BLaER1 treated with 17β-estradiol and CSF1 and Interleukin-3, amounts not matched to agents 10 nM and 100 nM (cell line): Measurements from ENCODE around the gene TDRD7.

Experiments
- H3K27ac ChIP-seq, 11 experiments: shearing (Covaris generic); formaldehyde crosslinking; 2 replicates each; pipeline ENCODE4 v1.8.1; 2022
- H3K27me3 ChIP-seq, 11 experiments: shearing (Covaris generic); formaldehyde crosslinking; 2 replicates each; pipeline ENCODE4 v1.8.1; 2022
- H3K36me3 ChIP-seq, 11 experiments: shearing (Covaris generic); formaldehyde crosslinking; 2 replicates each; pipeline ENCODE4 v1.8.1; 2022
- H3K4me1 ChIP-seq, 10 experiments: shearing (Covaris generic); formaldehyde crosslinking; 2 replicates each; pipeline ENCODE4 v1.8.1; 2022
- H3K4me2 ChIP-seq, 11 experiments: shearing (Covaris generic); formaldehyde crosslinking; 2 replicates each; pipeline ENCODE4 v1.8.1; 2022
- H3K4me3 ChIP-seq, 10 experiments: shearing (Covaris generic); formaldehyde crosslinking; 2 replicates each; pipeline ENCODE4 v1.8.1; 2022
- H3K9ac ChIP-seq, 11 experiments: shearing (Covaris generic); formaldehyde crosslinking; 2 replicates each; pipeline ENCODE4 v1.8.1; 2022
- H3K9me3 ChIP-seq, 11 experiments: shearing (Covaris generic); formaldehyde crosslinking; replicated peaks in 1 of 11; 2 replicates each; pipeline ENCODE4 v1.8.1; 2022
- H4K20me1 ChIP-seq, 11 experiments: shearing (Covaris generic); formaldehyde crosslinking; 2 replicates each; pipeline ENCODE4 v1.8.1; 2022
- Cebpa-rat ChIP-seq, 11 experiments: shearing (Covaris generic); IDR thresholded peaks; 2 replicates each; pipeline ENCODE4 v1.8.1; 2022

Gene TDRD7

DNA sequence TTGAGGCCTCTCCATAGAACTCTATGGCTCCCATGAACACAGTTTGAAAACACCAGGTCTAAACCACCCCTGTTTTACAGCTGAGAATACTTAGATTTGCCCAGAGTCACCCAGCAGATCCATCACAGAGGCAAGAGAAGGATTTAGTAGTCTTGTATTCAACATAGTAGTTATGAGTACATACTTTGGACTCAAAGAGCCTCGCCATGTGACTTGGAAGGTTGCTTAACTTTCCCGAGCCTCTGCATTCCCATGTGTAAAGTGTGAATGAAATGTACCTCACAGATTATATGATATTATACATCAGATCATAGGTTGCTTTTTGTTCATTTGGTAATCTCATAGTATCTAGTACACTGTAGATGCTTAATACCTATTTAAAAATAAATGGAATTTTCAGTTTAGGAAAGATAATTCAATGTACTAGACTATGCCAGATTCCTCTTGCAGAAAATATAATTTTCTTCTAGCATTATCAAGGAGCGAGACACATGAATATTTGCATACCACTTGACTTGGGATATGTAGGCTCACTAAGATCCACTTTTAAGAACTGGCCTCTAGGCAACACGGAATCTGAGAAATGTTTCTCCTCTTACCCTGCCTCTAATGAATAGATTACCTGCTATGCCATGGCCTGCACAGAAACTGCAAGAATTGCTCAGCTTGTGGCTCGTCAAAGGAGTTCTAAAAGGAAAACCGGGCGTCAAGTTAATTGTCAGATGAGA is 18.6 kb downstream of the TDRD7 start:
- Histone ChIP-seq H3K27ac (no peak overlapping the region), H3K27me3 (no peaks in the 10 kb centered on the region), H4K20me1 (peaks cover 0 to 36% (median 0%) of the 10 kb centered on the region in 11 experiments; a peak in 4 of 22 replicates), H3K36me3 (peaks cover 9 to 76% (median 44%) of the 10 kb centered on the region in 11 experiments), H3K4me2 (no peak overlapping the region), H3K9ac (no peak overlapping the region), H3K9me3 (no peaks in the 10 kb centered on the region), H3K4me3 (no peak overlapping the region), H3K4me1 (no peaks in the 10 kb centered on the region)
- no peak for TF ChIP-seq Cebpa-rat (IDR thresholded peaks at IDR 0.05)

DNA sequence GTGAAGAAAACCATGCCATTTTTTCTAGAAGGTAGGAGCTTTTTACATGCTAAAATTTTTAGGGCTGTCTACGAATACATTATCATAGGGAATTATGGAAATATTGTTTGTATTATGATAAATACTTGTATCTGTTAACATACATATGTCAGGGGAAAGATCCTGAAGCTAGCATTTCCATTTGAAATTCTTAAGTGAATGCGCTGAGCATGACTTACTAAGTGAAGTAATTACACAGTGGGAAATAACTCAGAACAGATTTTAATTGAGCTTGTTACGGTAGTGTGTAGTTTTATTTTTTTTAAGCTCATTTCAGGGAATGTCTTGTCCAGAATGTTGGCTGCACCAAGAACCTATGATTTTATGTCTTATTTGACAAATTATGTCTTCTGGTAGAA is 19.1 kb downstream of the TDRD7 start:
- Histone ChIP-seq H4K20me1 (peaks cover 0 to 30% (median 0%) of the 10 kb centered on the region in 11 experiments; a peak in 4 of 22 replicates), H3K4me2 (no peak overlapping the region), H3K27ac (no peak overlapping the region), H3K4me3 (no peak overlapping the region), H3K27me3 (no peaks in the 10 kb centered on the region), H3K4me1 (no peaks in the 10 kb centered on the region), H3K36me3 (peaks cover 9 to 76% (median 44%) of the 10 kb centered on the region in 11 experiments), H3K9ac (no peak overlapping the region), H3K9me3 (no peaks in the 10 kb centered on the region)
- no peak for TF ChIP-seq Cebpa-rat (IDR thresholded peaks at IDR 0.05)

DNA sequence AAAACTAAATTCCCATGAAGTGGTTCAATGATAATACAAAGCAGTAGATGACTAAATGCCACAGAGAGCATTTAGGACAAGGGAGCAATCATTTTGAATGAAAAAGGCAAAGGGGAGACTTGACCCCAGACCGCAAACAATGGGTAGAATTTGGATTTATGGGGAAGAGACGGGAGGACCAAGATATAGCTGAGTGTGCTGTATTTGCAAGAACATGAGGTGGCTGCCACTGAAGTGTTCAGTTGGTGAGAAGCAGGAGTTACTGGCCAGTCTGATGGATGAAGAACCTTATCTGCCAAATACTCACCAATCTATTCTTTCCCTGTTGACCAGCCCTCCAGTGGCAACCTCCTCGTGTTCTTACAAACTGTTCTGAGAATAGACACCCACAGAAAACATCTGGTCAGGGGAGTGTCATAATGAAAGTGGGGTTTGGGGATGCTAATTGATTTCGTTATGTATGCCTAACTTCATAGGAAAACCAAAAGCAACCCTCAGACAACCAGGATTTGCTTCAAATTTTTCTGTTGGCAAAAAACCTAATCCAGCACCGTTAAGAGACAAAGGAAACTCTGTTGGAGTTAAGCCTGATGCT is 19.8 kb downstream of the TDRD7 start:
- Histone ChIP-seq H3K4me2 (no peak overlapping the region), H3K4me1 (no peaks in the 10 kb centered on the region), H3K9me3 (no peaks in the 10 kb centered on the region), H3K9ac (no peak overlapping the region), H4K20me1 (peaks cover 0 to 24% (median 0%) of the 10 kb centered on the region in 11 experiments; a peak in 4 of 22 replicates), H3K36me3 (peaks cover 9 to 77% (median 44%) of the 10 kb centered on the region in 11 experiments), H3K27me3 (no peaks in the 10 kb centered on the region), H3K27ac (no peak overlapping the region), H3K4me3 (no peak overlapping the region)
- no peak for TF ChIP-seq Cebpa-rat (IDR thresholded peaks at IDR 0.05)

DNA sequence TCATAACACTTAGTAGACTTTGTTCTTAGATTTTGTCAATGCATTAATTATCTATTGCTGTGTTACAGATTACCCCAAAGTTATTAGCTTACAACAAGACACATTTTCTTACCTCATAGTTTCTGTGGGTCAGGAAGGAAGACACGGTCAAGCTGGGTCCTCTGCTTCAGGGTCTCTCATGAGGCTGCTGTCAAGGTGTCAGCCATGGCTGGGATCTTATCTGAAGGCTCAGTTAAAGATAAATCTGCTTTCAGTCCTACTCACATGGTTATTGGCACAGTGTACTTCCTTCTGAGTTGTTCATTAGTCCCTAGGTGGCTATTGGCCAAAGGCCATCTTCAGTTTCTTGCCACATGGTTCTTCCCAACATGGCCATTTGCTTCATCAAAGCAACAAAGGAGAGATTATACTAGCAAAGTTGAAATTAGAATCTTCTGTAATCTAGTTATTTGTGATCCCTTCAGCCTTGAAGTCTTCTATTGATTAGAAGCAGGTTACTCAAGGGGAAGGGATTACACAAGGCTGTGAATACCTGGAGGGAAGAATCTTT is 25.2 kb downstream of the TDRD7 start:
- no peaks in the 10 kb centered on the region for H3K27me3 ChIP-seq
- no peak overlapping the region for H3K4me2 ChIP-seq
- peaks cover 8 to 73% (median 16%) of the 10 kb centered on the region in 11 experiments; a peak in 17 of 22 replicates for H3K36me3 ChIP-seq
- no peaks in the 10 kb centered on the region for H4K20me1 ChIP-seq
- no peaks in the 10 kb centered on the region for H3K9me3 ChIP-seq
- TF ChIP-seq Cebpa-rat (IDR thresholded peaks at IDR 0.05): no peak
- H3K27ac ChIP-seq: no peak overlapping the region
- H3K9ac ChIP-seq: no peak overlapping the region
- H3K4me3 ChIP-seq: no peak overlapping the region
- no peaks in the 10 kb centered on the region for H3K4me1 ChIP-seq

DNA sequence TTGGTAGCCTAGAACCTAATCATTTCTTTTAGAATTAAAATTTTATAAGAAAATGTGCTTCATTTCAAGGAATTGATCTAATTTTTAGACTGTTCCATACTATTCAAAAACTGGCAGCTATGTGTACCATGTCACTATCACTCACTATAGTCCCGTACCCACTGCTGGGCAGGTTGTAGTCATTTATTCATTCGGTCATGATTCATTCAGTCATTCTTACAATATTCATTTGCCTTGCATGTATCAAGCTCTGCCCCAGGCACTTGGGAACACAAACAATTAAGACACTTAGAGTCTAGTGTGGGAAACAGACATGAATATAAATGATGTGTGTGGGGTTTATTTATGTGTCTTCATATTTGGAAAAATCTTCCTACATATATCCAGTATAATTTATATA is 26.4 kb downstream of the TDRD7 start:
- Histone ChIP-seq H4K20me1 (no peaks in the 10 kb centered on the region), H3K4me1 (no peaks in the 10 kb centered on the region), H3K27ac (no peak overlapping the region), H3K27me3 (no peaks in the 10 kb centered on the region), H3K9ac (no peak overlapping the region), H3K9me3 (no peaks in the 10 kb centered on the region), H3K36me3 (peaks cover 0 to 70% (median 12%) of the 10 kb centered on the region in 11 experiments; a peak in 14 of 22 replicates), H3K4me3 (no peak overlapping the region), H3K4me2 (no peak overlapping the region)
- TF ChIP-seq Cebpa-rat (IDR thresholded peaks at IDR 0.05): no peak

DNA sequence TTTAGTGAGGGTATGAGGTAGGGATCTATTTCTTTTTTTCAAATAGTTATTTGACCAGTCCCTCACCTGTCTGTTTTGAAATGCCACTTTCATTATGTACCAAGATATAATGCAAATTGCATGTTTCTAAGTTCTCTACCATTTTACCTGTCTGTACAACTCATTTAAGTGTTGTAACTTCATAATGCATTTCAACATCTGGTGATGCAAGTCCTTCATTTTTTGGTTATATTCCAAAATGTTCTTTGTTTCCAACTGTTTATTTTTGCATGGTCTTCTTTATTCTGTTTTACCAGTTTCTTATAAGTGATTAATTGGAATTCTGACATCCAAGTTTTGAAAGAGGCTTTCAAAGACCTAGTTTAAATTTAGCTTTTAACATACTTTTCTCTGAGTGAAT is 26.8 kb downstream of the TDRD7 start:
- Histone ChIP-seq H3K9ac (no peak overlapping the region), H3K36me3 (peaks cover 0 to 66% (median 12%) of the 10 kb centered on the region in 11 experiments; a peak in 14 of 22 replicates), H3K9me3 (no peaks in the 10 kb centered on the region), H3K4me1 (no peaks in the 10 kb centered on the region), H3K4me2 (no peak overlapping the region), H4K20me1 (no peaks in the 10 kb centered on the region), H3K27me3 (no peaks in the 10 kb centered on the region), H3K27ac (no peak overlapping the region), H3K4me3 (no peak overlapping the region)
- no peak for TF ChIP-seq Cebpa-rat (IDR thresholded peaks at IDR 0.05)

DNA sequence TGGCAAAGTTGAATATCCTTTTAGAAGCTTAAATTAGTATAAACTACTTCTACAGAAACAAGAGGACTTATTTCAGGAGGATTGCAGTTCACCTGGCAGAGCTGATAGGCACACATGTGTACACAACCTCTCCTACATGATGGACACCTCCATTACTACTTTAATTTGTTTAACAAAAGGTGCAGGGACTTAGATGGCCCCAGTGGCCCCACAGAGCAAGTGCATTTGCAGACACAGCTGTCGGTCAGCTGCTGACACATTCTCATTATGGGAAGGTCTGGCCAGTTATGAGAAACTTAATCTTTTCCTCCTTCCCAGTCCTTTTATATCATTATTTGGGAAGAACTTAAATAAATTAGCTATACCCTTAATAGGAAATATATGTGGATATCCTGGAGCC is 28.3 kb downstream of the TDRD7 start:
- Histone ChIP-seq H3K27me3 (no peaks in the 10 kb centered on the region), H3K4me2 (no peak overlapping the region), H3K9me3 (no peaks in the 10 kb centered on the region), H3K4me3 (no peak overlapping the region), H3K36me3 (peaks cover 0 to 57% (median 10%) of the 10 kb centered on the region in 11 experiments; a peak in 14 of 22 replicates), H3K27ac (no peak overlapping the region), H4K20me1 (no peaks in the 10 kb centered on the region), H3K9ac (no peak overlapping the region), H3K4me1 (no peaks in the 10 kb centered on the region)
- no peak for TF ChIP-seq Cebpa-rat (IDR thresholded peaks at IDR 0.05)

DNA sequence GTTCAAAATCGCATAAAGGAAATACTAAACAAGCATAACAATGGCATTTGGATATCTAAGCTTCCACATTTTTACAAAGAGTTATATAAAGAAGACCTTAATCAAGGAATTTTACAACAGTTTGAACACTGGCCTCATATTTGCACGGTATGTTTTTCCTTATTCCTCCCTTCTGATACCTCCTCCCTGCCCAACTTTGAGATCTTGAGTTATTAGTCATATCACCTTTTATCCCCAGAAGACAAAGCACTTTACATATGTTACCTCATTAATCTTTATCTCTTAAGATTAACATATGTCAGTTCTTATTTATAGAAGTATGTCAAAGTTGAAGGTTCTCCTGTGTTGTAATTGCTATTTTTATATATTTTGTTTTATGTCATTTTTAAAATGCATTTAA is 29.8 kb downstream of the TDRD7 start:
- Histone ChIP-seq H3K27me3 (no peaks in the 10 kb centered on the region), H3K9me3 (no peaks in the 10 kb centered on the region), H3K27ac (no peak overlapping the region), H3K4me1 (no peaks in the 10 kb centered on the region), H3K9ac (no peak overlapping the region), H3K4me2 (no peak overlapping the region), H3K36me3 (peaks cover 0 to 63% (median 10%) of the 10 kb centered on the region in 11 experiments; a peak in 14 of 22 replicates), H4K20me1 (no peaks in the 10 kb centered on the region), H3K4me3 (no peak overlapping the region)
- no peak for TF ChIP-seq Cebpa-rat (IDR thresholded peaks at IDR 0.05)

DNA sequence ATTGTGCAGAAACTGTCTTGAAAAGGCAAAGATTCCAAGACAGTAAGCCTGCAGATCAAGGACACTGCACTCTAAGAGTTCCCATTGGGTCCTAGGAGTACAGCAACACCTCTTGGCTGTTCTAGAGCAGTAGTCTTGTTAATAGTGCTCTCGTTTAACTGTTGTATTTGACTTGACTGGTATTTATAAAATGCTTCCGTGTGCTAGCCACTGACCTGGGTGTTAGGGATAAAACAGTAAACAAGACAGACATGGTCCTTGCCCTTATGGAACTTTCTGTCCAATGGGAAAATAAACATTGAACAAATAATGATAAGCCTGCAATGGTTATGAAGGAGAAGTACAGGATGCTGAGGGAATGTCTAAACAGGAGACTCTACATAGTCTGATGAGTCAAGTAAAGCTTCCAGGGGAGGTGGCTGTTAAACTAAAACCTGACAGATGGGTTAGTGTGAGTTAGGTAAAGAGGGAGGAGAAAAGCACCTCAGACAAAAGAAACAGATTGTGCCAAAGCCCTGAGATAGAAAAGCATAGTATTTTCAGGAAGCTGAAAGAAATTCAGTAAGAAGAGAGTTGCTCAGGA is 33.3 kb downstream of the TDRD7 start:
- Histone ChIP-seq H3K36me3 (peaks cover 0 to 69% (median 3%) of the 10 kb centered on the region in 11 experiments; a peak in 8 of 22 replicates), H3K4me1 (no peaks in the 10 kb centered on the region), H3K4me3 (no peak overlapping the region), H3K9me3 (0 out of 22 replicates have a peak, but pooled peaks cover 0 to 5% (median 0%) of the 10 kb centered on the region in 11 experiments), H3K9ac (no peak overlapping the region), H4K20me1 (no peaks in the 10 kb centered on the region), H3K27me3 (no peaks in the 10 kb centered on the region), H3K27ac (no peak overlapping the region), H3K4me2 (no peak overlapping the region)
- no peak for TF ChIP-seq Cebpa-rat (IDR thresholded peaks at IDR 0.05)
